HG02981 (cell line): ENCODE data around the gene CRBN.

ENCODE experiments used
- ATAC-seq: cut with Tn5 transposase; IDR thresholded peaks from one replicate; pipeline ENCODE4 v1.9.1; 2021; ENCODE audit warnings: mild to moderate bottlenecking, moderate library complexity; ENCODE audit not compliant: unreplicated experiment

CRBN gene

DNA sequence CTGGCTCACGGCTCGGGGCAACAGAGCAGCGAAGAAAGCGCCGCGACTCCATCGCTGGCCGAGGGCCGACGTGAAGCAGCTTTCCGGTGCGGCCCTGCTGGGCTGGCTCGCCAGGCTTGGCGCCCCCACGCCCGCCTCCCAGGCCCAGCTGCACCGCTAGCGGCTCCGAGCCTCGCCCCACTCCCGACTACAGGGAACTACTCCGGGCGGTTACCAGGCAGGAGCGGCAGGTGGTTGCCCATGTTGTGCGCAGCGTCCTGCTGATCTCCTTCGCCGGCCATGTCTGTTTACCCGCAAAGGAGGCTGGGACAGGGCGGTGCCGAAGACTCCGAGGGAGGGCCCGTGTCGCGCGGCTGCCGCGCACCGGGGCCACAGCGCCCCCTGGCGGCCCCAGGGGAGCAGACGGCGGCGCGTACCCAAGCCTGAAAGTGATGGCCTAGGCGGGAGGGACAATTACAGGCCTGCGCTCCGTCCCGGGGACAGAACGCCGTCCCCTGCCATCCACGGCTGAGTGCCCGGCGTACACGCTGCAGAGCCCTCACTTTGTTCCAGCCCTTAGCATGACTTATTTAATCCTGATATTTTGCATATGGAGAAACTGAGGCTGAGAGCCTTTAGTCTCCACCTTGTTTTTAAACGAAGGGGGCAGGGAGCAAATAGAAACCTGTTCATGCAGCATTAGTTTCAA, at the start of gene CRBN:
CRBN (minus strand) TSS at position 285 of the 688 bp plus-strand sequence; CDS start at position 281, 4 bp downstream.
- peak; percentile 99 for ATAC-seq

DNA sequence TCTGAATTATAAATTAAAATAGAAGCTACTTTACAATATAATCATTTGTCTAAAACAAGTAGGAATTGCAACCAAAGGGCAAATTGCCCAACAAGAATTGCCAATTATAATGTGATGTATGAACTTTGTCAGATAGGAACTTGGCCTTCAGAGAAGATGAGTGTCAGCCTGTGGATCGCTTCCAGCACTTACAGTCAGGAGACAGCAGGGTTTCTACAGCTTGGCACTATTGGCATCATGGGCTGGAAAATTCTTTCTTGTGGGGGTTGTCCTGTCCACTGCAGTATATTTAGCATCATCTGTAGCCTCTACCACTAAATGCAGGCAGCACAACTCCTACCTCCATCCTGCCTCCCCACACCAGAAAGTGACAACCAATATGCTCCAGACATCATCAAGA, 48.1 kb upstream of the CRBN start:
- no peak for ATAC-seq

GRCh38 chr3:3221528-3221927, 42.0 kb upstream of the CRBN start:
- ATAC-seq = no peak

DNA sequence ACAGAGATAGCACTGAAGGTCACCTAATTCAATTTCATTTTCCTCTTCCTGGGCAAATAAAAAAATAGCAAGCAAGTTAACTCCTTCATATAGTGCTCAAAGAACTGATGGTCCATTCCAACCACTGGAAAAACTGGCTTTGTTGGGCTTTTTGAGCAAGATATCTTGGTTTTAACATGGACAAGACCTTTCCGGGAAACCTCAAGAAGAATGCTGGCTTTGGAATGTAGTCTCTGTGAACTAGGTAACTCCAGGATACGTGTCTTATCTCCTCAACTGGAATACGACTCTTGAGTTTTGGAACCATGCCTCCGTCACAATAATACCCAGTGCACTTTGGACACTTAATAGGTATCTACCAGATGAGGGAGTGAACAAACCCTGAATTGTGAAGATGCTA, 36.9 kb upstream of the CRBN start:
- no peak for ATAC-seq

DNA sequence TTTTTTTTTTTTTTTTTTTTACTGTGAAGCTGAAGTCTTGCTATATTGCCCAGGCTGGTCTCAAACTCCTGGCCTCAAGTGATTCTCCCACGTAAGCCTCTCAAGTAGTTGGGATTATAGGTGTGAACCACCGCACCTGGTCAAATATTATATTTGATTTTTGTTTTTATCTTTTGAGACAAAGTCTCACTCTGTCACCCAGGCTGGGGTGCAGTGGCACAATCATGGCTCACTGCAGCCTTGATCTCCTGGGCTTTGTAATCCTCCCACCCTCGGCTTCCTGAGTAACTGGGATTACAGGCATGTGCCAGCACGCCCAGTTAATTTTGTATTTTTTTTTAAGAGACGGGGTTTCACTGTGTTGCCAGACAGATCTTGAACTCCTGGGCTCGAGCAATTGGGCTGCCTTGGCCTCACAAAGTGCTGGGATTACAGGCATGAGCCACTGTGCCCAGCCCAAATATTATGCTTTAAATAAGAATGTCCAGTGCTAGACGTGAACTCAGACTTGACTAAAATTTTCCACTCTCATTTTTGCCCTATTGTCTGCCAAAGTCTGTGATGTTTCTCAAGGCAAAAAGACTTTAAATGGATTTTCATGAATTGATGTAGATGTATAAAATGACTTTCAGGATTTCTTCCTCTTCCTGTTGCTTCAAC, 33.4 kb upstream of the CRBN start:
- no peak for ATAC-seq

GRCh38 chr3:3209714-3210113, 30.2 kb upstream of the CRBN start:
- ATAC-seq = no peak

- no peak for ATAC-seq
These were observed 29.6 kb upstream of the CRBN start for GRCh38 chr3:3209057-3209456.

- ATAC-seq = peak; percentile 80
These were observed 22.1 kb upstream of the CRBN start for GRCh38 chr3:3201611-3202010.

- ATAC-seq = peak; percentile 79
These were observed 21.2 kb upstream of the CRBN start for GRCh38 chr3:3200632-3201212.

DNA sequence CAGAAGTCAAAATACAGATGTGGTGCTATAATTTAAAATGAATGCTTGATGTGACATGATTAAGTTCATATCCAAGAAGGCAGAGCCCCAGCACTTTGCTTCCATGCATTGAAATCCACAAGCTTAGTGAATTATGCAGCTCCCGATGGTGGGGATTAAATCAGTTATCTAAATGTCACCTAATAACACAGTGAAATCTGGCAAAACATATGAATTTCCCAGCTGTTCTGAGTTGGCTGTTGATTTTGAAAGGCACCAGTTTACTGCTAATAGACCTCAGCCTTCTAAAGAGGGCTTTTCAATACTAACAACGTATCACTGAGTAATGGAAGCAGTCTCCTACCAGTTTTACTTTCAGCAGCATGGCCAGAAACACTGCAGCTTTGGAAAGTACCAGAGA, 19.8 kb upstream of the CRBN start:
- no peak for ATAC-seq

- ATAC-seq = no peak
These were observed 16.8 kb upstream of the CRBN start for GRCh38 chr3:3196148-3196861.

DNA sequence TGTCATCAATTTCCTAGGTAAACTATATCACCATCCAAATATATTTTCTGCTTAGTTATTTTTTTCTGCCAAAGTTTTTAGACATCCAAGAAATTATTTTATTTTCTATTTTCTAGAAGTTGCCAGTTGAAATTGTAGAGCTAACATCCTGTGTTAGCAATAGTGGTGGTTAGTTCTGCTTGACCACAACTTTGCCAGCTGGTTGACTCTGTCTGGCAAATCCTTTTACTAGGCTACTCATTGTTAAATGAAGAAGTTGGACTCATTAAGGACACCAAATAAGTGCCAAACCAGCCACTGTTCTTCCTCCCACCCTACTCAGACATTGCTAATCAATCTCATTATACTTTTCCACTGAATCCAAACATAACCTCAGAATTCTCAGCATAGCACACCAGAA, 15.4 kb upstream of the CRBN start:
- no peak for ATAC-seq

DNA sequence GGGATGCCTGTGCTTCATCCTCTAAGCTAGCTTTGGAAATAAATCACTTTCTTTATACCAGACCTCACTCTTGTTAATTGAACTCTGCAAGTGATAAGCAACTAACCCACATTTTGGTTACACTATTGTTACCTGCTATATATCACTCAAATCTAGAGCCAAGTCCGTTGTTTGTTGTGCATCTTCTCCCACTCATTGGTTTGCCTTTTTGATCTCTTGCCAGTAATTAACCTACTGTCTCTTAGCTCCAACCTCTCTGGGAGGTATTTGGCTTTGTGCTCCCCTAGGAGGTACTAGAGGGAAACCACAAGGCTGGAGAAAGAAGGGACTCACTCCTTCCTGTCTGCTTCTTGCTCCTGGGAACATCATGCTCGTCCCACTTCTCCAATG, 12.8 kb upstream of the CRBN start:
- ATAC-seq = no peak

DNA sequence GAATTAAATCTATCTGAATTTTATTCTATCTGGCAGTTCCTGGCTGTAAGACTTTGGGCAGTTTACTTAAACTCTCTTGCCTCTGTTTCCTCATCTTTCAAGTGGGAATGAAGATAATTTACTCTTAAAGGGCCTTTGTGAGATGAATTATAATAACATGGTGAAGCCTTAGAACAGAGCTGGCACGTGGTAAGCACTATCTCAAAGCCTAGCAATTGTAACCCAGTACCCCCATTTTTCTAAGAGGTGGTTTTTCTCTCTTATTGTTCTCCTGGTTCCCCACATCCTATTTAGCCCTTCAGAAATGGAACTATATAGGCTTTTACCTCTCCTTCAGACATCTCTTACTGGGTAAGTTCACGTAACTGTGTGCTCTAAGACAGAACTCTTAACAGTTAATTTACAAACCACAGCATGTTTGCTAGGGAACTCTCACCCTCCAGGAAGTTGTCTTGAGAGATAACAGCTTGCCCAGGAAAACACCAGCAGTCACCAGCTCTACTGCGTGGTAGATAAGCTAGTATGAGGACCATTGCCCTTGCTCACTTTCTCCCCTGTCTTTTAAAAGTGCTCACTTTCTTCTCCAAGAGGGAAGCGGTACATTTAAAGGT, 12.3 kb upstream of the CRBN start:
- no peak for ATAC-seq

DNA sequence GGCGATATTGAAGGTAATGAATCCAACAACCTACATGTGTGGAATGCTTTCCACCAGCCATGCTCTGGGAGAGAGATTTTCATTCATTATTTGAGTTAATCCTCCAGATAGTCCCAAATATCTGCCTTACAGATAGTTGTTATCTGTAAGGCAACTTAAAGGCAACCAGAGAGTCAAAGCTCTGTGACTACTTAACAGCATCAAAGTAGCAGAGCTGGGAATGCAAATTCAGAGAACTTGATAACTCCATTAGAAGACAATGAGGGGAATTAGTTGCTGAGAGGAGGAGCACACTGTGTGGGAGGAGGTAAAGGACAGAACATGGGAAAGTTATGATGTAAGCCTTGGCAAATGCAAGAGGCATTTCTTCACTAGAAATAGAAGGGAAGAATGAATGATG, 10.5 kb upstream of the CRBN start:
- no peak for ATAC-seq

GRCh38 chr3:3189102-3189727, 9.7 kb upstream of the CRBN start:
- ATAC-seq = no peak

DNA sequence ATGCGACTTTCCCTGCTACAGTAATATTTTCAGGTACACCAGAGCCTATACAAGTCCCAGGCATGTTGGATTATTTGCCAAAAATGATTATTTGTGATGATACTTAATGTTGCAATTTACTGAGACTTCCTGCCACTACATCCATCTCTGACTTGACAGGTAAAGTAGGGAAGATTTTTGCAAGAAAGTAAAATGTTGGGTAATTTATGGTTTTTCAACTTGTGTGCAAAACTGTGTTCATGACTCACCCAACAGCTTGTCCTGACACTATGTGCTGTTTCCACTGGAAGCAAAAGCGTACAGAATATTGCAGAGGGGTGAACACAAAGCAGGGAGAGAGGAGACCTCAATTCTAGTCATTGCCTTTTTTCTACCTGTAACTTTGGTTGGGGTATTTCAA, 5.4 kb upstream of the CRBN start:
- ATAC-seq = no peak

DNA sequence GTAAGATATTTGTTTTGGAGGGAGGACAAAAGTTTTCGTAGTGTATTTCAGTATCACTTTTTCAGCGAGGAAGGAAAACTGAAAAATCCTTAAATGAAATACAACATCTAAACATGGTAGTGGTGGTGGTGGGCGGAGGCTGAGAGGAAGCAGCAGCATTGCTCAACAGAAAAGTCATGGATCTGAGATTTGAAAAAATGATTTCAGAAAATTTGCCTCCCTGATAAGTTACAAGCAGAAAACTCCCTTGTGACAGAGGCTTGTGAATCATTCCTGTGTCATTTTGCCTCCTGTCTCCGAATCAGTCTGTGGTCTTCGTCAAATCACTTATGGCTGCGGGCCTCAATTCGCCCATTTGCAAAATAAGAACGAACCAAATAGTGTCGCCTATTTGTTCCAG, 965 bp upstream of the CRBN start:
- no peak for ATAC-seq

- ATAC-seq = no peak
These were observed 778 bp downstream of the CRBN start for GRCh38 chr3:3178498-3179328.

- ATAC-seq = no peak
These were observed 1.5 kb downstream of the CRBN start for GRCh38 chr3:3177861-3178497.
